Hematopoietic multipotent progenitor cell treated with erythropoietin and hydrocortisone succinate and interleukin-3 and kit ligand, for 17 days (in vitro differentiated cells): ENCODE results near the gene KRT15.
"Not testable (repeated sequence)": the region's sequence is repeated elsewhere in the genome, so short reads cannot be mapped to it uniquely, and the experiment has no call there.

ENCODE experiments used
- DNase-seq: peaks from one replicate; pipeline ENCODE4 v3.0.0-alpha.2; 2015; ENCODE audit warnings: low spot score

KRT15 gene

GRCh38 chr17:41544491-41544892 lies 25.8 kb upstream of the KRT15 start:
- no peak for DNase-seq

GRCh38 chr17:41542786-41543185 lies 24.1 kb upstream of the KRT15 start:
- not testable (repeated sequence) for DNase-seq

DNA sequence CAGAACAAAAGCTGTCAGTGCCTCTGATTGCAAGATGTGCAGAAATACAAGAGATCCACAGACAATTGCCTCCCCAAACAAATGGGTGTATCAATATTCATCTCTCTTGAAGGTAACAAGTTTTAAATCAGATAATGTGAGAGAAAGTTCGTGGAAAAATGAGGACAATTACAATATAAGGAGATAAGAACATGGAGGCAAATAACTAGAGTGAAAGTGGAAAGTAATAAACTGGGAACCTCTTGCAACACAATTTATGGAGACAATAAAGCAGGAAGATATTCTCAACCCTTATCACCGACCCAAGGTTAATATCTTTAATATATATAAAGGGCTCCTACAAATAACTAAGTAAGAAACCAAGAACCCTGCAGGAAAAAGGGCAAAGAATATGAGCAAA lies 23.7 kb upstream of the KRT15 start:
- DNase-seq = no peak

- no peak for DNase-seq
Measured at GRCh38 chr17:41540921-41541625, 22.4 kb upstream of the KRT15 start.

- DNase-seq = no peak
Measured at GRCh38 chr17:41539979-41540701, 21.4 kb upstream of the KRT15 start.

GRCh38 chr17:41539071-41539492 lies 20.4 kb upstream of the KRT15 start:
- no peak for DNase-seq

- no peak for DNase-seq
Measured at GRCh38 chr17:41538565-41538991, 19.9 kb upstream of the KRT15 start.

DNA sequence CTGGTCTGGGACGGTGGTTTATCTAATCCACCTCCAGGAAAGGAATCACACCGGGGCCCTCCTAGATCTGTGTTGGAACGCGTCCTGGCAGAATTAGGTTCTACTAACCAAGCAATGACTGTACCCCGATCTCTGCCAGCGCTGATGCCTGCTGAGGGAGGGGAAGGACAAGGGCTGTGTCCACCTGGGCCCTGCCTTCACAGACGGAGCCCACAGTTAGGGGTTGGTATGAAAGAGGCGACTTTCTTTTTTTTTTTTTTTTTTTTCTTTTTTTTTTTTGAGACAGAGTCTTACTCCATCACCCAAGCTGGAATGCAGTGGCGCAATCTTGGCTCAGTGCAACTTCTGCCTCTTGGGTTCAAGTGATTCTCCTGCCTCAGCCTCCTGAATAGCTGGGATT lies 19.3 kb upstream of the KRT15 start:
- no peak for DNase-seq

DNA sequence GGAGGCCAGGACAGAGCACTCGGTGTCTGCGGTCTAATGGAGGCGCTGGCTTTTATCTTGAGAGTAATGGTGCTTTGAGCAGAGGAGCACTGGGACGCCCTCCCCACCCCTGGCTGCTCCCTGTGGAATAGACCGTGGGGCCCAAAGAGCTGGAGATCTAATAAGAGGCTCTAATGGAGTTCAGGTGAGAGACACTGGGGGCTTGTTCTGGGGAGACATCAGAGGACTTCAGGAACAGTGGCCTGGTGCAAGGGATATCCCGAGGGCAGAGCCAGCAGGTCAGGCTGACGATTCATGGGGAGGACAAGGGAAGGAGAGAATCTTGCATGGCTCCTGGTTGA lies 18.9 kb upstream of the KRT15 start:
- no peak for DNase-seq

DNA sequence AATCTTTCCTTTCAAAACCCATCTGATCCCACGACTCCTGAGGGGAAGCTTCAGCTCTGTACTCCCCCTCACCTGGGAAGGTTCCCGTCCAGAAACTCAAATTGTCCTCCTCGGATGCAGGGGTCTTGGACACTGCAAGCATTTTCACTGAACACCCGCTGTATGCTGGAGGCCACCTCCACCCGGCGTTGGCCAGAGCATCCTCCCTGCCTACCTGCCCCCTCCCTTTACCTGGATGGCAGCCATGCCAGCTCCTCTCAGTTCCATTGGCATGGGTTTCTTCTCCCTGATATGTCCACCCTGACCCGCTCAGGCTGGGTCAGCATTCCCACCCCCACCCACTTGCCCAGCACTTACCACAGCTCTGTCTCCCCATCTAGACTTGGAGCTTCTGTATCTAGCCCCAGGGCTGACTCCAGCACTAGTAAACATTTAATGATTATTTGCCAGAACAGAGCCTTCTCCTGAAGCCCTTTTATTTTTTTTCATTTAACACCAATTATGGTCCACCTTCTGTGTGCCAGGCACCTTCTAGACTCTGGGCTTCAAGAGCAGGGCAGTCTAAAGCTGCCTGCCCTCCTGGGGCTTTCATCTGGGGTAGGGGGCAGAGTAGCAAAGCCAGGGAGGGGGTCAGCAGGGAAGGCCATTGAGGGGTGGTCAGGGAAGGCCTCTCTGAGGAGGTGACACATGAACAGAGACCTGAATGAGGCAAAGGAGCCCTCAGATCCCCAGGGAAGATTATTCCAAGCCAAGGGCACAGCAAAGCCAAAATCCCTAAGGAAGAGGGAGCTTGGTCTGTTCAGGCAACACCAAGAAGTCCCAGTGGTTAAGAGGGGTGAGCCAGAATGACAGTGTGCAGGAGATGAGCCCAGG lies 18.3 kb upstream of the KRT15 start:
- DNase-seq = no peak

- DNase-seq = no peak
Measured at GRCh38 chr17:41535764-41536481, 17.2 kb upstream of the KRT15 start.

- no peak for DNase-seq
Measured at GRCh38 chr17:41534899-41535546, 16.3 kb upstream of the KRT15 start.

- no peak for DNase-seq
Measured at GRCh38 chr17:41533613-41534012, 14.9 kb upstream of the KRT15 start.

GRCh38 chr17:41532947-41533570 lies 14.4 kb upstream of the KRT15 start:
- DNase-seq = no peak

GRCh38 chr17:41531993-41532392 lies 13.3 kb upstream of the KRT15 start:
- DNase-seq = no peak

DNA sequence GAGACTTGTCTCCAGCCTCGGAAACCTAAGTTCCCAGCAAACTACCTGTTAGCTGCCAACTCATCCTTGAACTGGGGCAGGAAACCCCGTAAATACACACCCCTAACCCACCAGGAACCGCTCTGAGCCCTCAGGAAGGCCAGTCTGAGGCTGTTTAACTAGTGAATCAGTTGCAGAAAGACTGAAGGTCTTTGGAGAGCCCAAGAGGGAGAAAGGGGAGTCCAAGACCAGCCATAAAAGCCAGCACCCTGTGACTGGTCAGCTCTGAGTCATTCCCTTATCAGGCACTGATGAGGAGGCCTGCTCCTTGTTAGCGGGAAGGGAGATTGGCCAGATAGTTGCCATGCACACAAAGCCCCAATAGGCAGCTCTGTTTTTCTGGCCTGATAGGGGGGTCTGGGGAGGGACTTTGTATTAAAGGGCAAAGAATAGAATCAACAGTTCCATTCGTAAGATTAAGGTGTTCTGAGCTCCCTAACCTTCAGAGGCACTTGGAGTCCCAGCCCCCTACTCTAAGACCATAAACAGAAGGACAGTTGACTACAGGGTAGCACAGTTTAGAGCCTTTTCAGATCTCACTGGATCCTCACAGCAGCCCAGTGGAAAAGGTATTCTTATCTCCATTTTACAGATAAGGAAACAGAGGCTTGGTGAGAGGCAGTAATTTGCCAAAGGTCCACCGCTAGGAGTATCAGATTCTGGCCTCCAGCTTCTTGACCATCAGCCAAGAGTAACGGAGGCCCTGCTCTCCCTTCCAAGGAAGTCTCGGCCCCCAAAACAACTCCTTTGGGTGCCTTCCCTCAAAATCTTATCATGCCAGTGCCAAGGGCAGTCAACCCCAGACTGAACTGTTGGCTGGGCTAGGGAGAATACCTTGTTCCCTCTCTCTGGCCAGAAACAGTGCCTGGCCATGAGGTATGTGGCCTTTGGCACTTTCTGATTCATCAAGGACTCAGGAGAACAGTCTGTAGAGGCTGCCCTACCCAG lies 11.7 kb upstream of the KRT15 start:
- no peak for DNase-seq

DNA sequence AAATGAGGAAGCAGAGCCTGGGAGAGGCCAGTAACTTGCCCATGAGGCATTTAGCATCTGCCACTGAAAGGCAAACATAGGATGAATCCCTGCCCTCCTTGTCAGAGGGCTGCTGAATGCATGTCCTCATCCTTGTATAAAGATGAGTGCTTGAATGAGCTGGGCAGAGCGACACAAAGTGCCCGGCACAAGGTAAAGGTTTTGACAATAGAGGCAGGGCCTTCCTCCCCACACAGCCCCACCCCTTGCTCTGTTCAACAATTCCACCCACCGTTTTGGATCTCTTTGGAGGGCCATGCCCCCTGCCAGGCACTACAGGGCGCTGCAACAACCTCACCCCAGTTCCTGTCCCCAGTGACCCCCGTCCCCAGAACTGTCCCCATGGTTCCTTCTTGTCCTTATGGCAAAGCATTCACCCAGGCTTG lies 10.8 kb upstream of the KRT15 start:
- DNase-seq = no peak

DNA sequence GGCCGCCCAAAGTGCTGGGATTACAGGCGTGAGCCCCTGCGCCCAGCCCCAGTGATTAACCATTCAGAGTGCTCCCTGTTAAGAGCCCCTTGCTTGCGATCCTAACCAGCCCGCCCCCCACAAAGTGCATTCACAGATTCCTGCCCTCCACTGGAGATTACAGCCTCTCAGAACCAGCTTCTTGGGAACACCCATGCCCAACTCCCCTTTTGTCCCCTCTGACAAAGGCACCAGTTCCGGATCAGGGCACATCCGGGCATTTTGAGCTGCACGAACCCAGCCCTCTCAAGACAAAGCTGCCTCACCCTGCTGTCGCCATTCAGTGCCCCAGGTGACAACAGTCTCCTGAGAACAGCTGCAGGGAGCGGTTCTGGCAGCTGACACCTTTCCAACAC lies 10.3 kb upstream of the KRT15 start:
- no peak for DNase-seq

GRCh38 chr17:41527063-41528023 lies 8.7 kb upstream of the KRT15 start:
- no peak for DNase-seq
